ENCODE results near the gene CCDC174.

The CCDC174 gene

DNA sequence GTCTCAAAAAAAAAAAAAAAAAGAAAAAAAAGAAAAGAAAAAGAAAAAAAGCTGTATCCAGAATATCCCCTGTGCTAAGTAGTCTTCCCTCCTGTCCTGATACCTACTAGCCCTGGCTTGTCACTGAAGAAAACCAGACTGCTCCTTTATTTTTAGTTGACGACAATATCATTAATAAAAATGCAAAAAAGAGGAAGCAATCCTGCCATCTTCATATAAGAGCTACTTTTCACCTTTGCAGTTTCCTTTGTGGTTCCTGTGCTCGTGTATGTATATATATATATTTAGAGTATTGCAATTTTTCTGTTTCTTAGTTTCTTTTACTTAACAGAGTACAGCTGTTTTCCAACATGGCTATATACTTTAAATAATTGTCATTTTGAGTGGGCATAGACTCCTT is 37.0 kb downstream of the CCDC174 start (continued):
- TF ChIP-seq MEIS1 (CRISPR knock-in tag; IDR thresholded peaks at IDR 0.05; ENCODE audit: borderline replicate concordance): no peak

DNA sequence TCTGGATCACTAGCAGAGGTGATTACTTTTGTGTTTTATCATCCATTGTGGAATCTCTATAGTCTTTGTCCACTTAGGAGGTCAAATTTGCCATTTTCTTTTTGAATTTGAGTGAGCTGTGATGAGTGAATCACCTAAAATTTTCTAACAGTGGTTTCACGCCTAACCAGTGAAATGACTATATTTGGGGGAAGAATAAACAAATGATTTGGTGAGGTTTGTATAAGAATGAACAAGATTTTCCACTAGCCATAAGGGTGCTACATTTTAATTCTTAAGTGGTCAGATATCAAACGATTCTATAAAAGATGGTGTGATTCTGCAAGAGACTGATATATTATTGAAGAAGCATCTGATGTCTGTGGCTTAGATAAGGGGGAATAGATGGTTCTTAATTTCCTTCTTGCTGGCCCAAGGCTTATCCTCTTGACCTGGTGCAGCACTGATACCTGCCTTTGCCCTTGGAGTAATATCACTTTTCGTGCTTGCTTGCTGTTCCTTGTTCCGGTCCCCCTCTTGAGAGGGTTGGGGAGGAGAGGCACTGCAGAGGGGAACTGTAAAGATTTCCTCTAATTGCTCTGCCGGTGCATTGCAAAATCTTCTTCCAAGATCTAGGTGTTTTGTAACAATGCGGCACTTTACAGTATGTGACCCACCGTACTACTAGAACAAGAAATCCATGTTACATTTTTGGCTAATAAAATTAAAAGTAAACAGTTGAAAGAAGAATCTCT is 37.9 kb downstream of the CCDC174 start:
- POLR2A ChIA-PET: no interaction called here
- Histone ChIP-seq H3K4me1 (ENCODE audit: control insufficient read depth, insufficient read depth, low read length) (no peaks in the 10 kb centered on the region), H3K9me3 (ENCODE audit: control insufficient read depth, insufficient read depth, low read depth, low read length) (no peaks in the 10 kb centered on the region), H3K4me3 (ENCODE audit: low read depth, low read length) (no peak overlapping the region), H3K27ac (ENCODE audit: extremely low read depth, low read depth, low read length) (no peak overlapping the region), H3K36me3 (ENCODE audit: control insufficient read depth in 2 of 2, insufficient read depth in 1 of 2, low read length in 2 of 2) (peaks cover 0 to 3% of the 10 kb centered on the region in 2 experiments; a peak in 1 of 3 replicates)
- CTCF ChIA-PET: no interaction called here
- TF ChIP-seq GLIS2 (tag by site-specific recombination; IDR thresholded peaks at IDR 0.05) (no peak), ZNF239 (tag by site-specific recombination; IDR thresholded peaks at IDR 0.05) (no peak)

DNA sequence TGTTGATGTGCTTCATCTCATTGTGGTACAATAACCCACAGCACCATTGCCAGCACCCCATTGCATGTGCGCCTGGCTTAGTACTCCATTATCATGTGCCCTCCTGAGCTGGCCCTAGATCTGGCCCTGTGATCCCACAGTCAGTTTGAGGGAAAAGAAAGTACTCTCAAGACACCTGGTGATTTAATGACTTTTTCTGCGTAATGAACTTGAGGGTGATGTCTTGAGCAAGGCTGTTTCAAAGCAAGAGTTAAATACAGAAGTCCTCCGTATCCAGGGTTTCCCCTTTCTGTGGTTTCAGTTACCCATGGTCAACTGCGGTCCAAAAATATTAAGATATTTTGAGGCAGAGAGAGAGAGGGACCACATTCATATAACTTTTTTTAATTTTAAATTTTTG is 39.7 kb downstream of the CCDC174 start:
- Histone ChIP-seq H3K9me3 (ENCODE audit: control insufficient read depth, insufficient read depth, low read depth, low read length) (no peaks in the 10 kb centered on the region), H3K4me1 (ENCODE audit: control insufficient read depth, insufficient read depth, low read length) (no peaks in the 10 kb centered on the region), H3K36me3 (ENCODE audit: control insufficient read depth in 2 of 2, insufficient read depth in 1 of 2, low read length in 2 of 2) (no peaks in the 10 kb centered on the region), H3K27ac (ENCODE audit: extremely low read depth, low read depth, low read length) (no peak overlapping the region), H3K4me3 (ENCODE audit: low read depth, low read length) (no peak overlapping the region)
- ChIA-PET CTCF (no interaction called here), POLR2A (no interaction called here)
- TF ChIP-seq ZNF48 (tag by site-specific recombination; IDR thresholded peaks at IDR 0.05) (no peak), KLF1 (tag by site-specific recombination; IDR thresholded peaks at IDR 0.05) (no peak), ZNF596 (tag by site-specific recombination; IDR thresholded peaks at IDR 0.05) (no peak), ZNF133 (tag by site-specific recombination; IDR thresholded peaks at IDR 0.05) (no peak)

DNA sequence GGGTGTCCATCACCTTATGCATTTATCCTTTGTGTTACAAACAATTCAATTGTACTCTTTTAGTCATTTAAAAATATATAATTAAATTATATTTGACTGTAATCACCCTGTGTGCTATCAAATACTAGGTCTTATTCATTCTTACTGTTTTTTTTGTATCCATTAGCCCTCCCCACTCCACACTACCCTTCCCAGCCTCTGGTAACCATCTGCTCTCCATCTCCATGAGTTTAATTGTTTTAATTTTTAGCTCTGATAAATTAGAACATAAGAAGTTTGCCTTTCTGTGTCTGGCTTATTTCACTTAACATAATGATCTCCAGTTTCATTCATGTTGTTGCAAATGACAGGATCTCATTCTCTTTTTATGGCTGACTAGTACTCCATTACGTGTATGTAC is 40.2 kb downstream of the CCDC174 start:
- H3K9me3 ChIP-seq (ENCODE audit: control insufficient read depth, insufficient read depth, low read depth, low read length): no peaks in the 10 kb centered on the region
- CTCF ChIA-PET: no interaction called here
- POLR2A ChIA-PET: no interaction called here
- H3K27ac ChIP-seq (ENCODE audit: extremely low read depth, low read depth, low read length): no peak overlapping the region
- no peaks in the 10 kb centered on the region for H3K4me1 ChIP-seq (ENCODE audit: control insufficient read depth, insufficient read depth, low read length)
- H3K36me3 ChIP-seq (ENCODE audit: control insufficient read depth in 2 of 2, insufficient read depth in 1 of 2, low read length in 2 of 2): no peaks in the 10 kb centered on the region
- TF ChIP-seq, protein P1, sequence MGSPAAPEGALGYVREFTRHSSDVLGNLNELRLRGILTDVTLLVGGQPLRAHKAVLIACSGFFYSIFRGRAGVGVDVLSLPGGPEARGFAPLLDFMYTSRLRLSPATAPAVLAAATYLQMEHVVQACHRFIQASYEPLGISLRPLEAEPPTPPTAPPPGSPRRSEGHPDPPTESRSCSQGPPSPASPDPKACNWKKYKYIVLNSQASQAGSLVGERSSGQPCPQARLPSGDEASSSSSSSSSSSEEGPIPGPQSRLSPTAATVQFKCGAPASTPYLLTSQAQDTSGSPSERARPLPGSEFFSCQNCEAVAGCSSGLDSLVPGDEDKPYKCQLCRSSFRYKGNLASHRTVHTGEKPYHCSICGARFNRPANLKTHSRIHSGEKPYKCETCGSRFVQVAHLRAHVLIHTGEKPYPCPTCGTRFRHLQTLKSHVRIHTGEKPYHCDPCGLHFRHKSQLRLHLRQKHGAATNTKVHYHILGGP (tag by site-specific recombination; IDR thresholded peaks at IDR 0.05): no peak
- TF ChIP-seq ZNF146 (tag by site-specific recombination; IDR thresholded peaks at IDR 0.05): 0 out of 2 replicates have a peak, but pooled peaks have one; percentile 20
- no peak overlapping the region for H3K4me3 ChIP-seq (ENCODE audit: low read depth, low read length)

DNA sequence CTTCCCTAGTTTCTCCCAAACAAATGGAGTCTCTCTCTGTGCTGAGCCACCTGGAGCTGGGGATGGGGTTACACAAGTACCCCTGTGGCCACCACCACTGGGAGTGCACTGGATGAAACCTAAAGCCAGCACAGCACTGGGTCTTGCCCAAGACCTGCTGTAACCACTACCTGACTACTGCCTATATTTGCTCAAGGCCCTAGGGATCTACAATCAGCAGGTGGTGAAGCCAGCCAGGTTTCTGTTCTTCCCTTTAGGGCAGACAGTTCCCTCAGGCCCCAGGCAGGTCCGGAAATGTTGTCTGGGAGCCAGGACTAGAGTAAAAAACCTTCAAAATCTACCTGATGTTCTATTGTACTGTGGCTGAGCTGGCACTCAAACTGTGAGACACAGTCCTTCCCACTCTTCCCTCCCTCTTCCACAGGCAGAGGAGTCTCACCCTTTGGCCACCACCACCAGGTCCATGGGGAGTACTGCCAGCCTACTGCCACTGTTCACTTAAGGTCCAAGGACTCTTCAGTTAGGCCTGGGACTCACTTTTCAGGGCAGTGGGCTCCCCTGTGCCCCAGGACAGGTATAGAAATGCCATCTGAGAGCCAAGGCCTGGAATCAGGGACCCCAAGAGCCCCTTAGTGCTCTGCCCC is 47.2 kb downstream of the CCDC174 start:
- Histone ChIP-seq H3K27ac (ENCODE audit: extremely low read depth, low read depth, low read length) (no peak overlapping the region), H3K4me1 (ENCODE audit: control insufficient read depth, insufficient read depth, low read length) (no peaks in the 10 kb centered on the region), H3K9me3 (ENCODE audit: control insufficient read depth, insufficient read depth, low read depth, low read length) (no peaks in the 10 kb centered on the region), H3K4me3 (ENCODE audit: low read depth, low read length) (no peak overlapping the region), H3K36me3 (ENCODE audit: control insufficient read depth in 2 of 2, insufficient read depth in 1 of 2, low read length in 2 of 2) (peaks cover 0 to 6% of the 10 kb centered on the region in 2 experiments; a peak in 1 of 3 replicates)
- ChIA-PET POLR2A (no interaction called here), CTCF (no interaction called here)
- peak; percentile 39; the same call in 1 of the 2 replicates for TF ChIP-seq ZIC2 (tag by site-specific recombination; IDR thresholded peaks at IDR 0.05)
- TF ChIP-seq, protein P2, sequence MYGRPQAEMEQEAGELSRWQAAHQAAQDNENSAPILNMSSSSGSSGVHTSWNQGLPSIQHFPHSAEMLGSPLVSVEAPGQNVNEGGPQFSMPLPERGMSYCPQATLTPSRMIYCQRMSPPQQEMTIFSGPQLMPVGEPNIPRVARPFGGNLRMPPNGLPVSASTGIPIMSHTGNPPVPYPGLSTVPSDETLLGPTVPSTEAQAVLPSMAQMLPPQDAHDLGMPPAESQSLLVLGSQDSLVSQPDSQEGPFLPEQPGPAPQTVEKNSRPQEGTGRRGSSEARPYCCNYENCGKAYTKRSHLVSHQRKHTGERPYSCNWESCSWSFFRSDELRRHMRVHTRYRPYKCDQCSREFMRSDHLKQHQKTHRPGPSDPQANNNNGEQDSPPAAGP (tag by site-specific recombination; IDR thresholded peaks at IDR 0.05): no peak

All from HEK293 (cell line).